ENCODE data around the gene CTIF.

DNA sequence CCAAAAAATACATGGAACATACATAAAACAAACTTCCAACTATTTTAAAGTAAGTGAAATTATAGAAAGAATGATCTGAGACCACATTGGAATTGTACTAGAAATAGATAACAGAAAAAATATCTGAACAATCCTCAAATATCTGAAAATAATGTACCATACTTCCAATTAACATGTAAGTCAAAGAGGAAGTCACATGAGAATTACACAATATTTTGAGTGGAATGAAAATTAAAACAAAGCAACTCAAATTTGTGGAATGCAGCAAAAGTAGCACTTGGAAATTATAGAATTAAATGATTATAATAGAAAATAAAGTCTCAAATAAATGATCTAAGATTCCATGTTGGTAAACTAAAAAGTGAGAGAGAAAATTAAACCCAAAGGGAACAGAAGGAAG, 38.3 kb upstream of the CTIF start:
- no peak for TF ChIP-seq CTCF (IDR thresholded peaks at IDR 0.05)
- TF ChIP-seq SIN3A (IDR thresholded peaks at IDR 0.05; ENCODE audit: borderline replicate concordance, insufficient read depth, low read depth, low read length): no peak
- TF ChIP-seq POLR2AphosphoS5 (IDR thresholded peaks at IDR 0.05; ENCODE audit: low read depth, low read length): no peak
